ENCODE measurements around the gene PPARG. TPM values are rescaled to one million over a fixed set of nuclear protein-coding genes. Genes with fewer than 3 reads are reported as not detected.

The PPARG gene
- total and polyA plus RNA-seq, 2 donors (not counting 3 experiments of a cell fraction or from before 2014, with no cell fraction given): 0.15 to 1.3 TPM

DNA sequence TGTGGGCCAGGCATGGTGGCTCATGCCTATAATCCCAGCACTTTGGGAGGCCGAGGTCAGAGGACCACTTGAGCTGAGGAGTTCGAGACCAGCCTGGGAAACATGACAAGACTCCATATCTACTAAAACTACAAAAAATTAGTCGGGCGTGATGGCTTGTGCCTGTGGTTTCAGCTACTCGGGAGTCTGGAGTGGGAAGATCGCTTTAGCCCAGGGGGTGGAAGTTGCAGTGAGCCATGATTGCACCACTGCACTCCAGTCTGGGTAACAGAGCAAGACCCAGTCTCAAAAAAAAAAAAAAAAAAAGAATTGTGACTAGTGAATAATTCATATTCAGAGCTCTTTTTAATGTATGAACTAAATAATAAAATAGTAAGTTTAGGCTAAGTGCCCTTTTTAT is 107.6 kb downstream of the PPARG start:
- no peak overlapping the region for H2AFZ ChIP-seq (ENCODE audit: low read depth, low read length)
- no peaks in the 10 kb centered on the region for H4K20me1 ChIP-seq (replicated peaks; ENCODE audit: control insufficient read depth, extremely low read depth, insufficient read depth, low read length)
- DNase-seq (ENCODE audit: low read depth, low spot score) (no peak), FAIRE-seq (no peak)
- H3K36me3 ChIP-seq (ENCODE audit: control insufficient read depth in 2 of 2, extremely low read depth in 1 of 2, insufficient read depth in 2 of 2, low read length in 2 of 2): no peaks in the 10 kb centered on the region
- no peak for TF ChIP-seq FOS (IDR thresholded peaks at IDR 0.05; ENCODE audit: borderline replicate concordance, insufficient read depth, low read length)
- no peak for TF ChIP-seq CTCF (IDR thresholded peaks at IDR 0.05; ENCODE audit: extremely low read depth in 1 of 2, insufficient read depth in 1 of 2, low read depth in 1 of 2, low read length in 2 of 2)
- TF ChIP-seq MAX (IDR thresholded peaks at IDR 0.05; ENCODE audit: insufficient read depth, insufficient read length): no peak
- no peak for TF ChIP-seq JUN (IDR thresholded peaks at IDR 0.05; ENCODE audit: borderline replicate concordance, insufficient read depth, insufficient read length, low read depth)
- no peak for TF ChIP-seq GATA2 (IDR thresholded peaks at IDR 0.05; ENCODE audit: insufficient read depth, insufficient read length, low read depth, low read length)
- no peak for TF ChIP-seq EZH2 (IDR thresholded peaks at IDR 0.05; ENCODE audit: borderline replicate concordance, low read depth, low read length, severe bottlenecking)
- no peak for TF ChIP-seq POLR2AphosphoS5 (IDR thresholded peaks at IDR 0.05; ENCODE audit: insufficient read depth, low read depth, low read length)
- TF ChIP-seq POLR2A (IDR thresholded peaks at IDR 0.05; ENCODE audit: low read depth, low read length): no peak
- TF ChIP-seq MYC (IDR thresholded peaks at IDR 0.05; ENCODE audit: low read depth, low read length): no peak
- no peak overlapping the region for H3K4me3 ChIP-seq (replicated peaks in 1 of 3; ENCODE audit: insufficient read depth in 1 of 3, low read depth in 1 of 3, low read length in 3 of 3)
- BruUV-seq (replicated peaks): no TSS peak
- no peaks in the 10 kb centered on the region for H3K9me1 ChIP-seq (replicated peaks; ENCODE audit: control insufficient read depth, extremely low read depth, insufficient read depth, low read length)
- ChIA-PET POLR2A (no interaction called here), CTCF (no interaction called here)
- no peak overlapping the region for H3K4me2 ChIP-seq (ENCODE audit: insufficient read depth, low read length)
- H3K4me1 ChIP-seq (ENCODE audit: control insufficient read depth, extremely low read depth, insufficient read depth, low read length): peaks cover 12% of the 10 kb centered on the region
- peaks cover 0 to 2% of the 10 kb centered on the region in 2 experiments for H3K27me3 ChIP-seq (ENCODE audit: control insufficient read depth in 2 of 2, insufficient read depth in 2 of 2, low read length in 2 of 2)
- H3K27ac ChIP-seq (ENCODE audit: insufficient read depth, low read depth, low read length): no peak overlapping the region
- intact Hi-C loops (cut with micrococcal nuclease) (no loop called here), dilution Hi-C loops (cut with MboI; ENCODE audit: extremely low pct_ligation_motif_present, low sequenced_read_pairs) (no loop called here)
- no peaks in the 10 kb centered on the region for H3K79me2 ChIP-seq (ENCODE audit: control insufficient read depth, insufficient read depth, low read length)
- no peak overlapping the region for H3K9ac ChIP-seq (replicated peaks; ENCODE audit: extremely low read depth, insufficient read depth, low read length)
- no peaks in the 10 kb centered on the region for H3K9me3 ChIP-seq (replicated peaks; ENCODE audit: control insufficient read depth, insufficient read depth, low read length)

Measured in endothelial cell of umbilical vein (primary cell).